ENCODE measurements around the gene SOX21. TPM values are rescaled to one million over a fixed set of nuclear protein-coding genes. Genes with fewer than 3 reads are reported as not detected.

The SOX21 gene
- total RNA-seq, 2 donors from 2014 or later = 0.10 TPM; not detected in 1

GRCh38 chr13:94710881-94711560 is 1.3 kb downstream of the SOX21 start:
- DNase-seq (ENCODE audit: low spot score) = peak; percentile 80
- intact Hi-C loops (cut with DNase I) = loop anchor here in 1 of 2 donors (10.0 kb wide), 1 partner anchor 1184 kb away; no protein-coding TSS in a partner anchor

- intact Hi-C loops (cut with DNase I) = loop anchor here in 1 of 2 donors (10.0 kb wide), 1 partner anchor 1185 kb away; no protein-coding TSS in a partner anchor
- DNase-seq (ENCODE audit: low spot score) = no peak
Measured at GRCh38 chr13:94710065-94710781, 2.1 kb downstream of the SOX21 start.

GRCh38 chr13:94709001-94709834 is 3.1 kb downstream of the SOX21 start:
- DNase-seq (ENCODE audit: low spot score) = no peak
- intact Hi-C loops (cut with DNase I) = no loop called here

- DNase-seq (ENCODE audit: low spot score) = no peak
- intact Hi-C loops (cut with DNase I) = no loop called here
Measured at GRCh38 chr13:94708031-94708859, 4.1 kb downstream of the SOX21 start.

GRCh38 chr13:94707400-94708021 is 4.8 kb downstream of the SOX21 start:
- DNase-seq (ENCODE audit: low spot score) = no peak
- intact Hi-C loops (cut with DNase I) = no loop called here

- intact Hi-C loops (cut with DNase I) = no loop called here
- no peak for DNase-seq (ENCODE audit: low spot score)
Measured at GRCh38 chr13:94706843-94707399, 5.4 kb downstream of the SOX21 start.

GRCh38 chr13:94706101-94706842 is 6.1 kb downstream of the SOX21 start:
- DNase-seq (ENCODE audit: low spot score) = no peak
- intact Hi-C loops (cut with DNase I) = no loop called here

- intact Hi-C loops (cut with DNase I) = no loop called here
- DNase-seq (ENCODE audit: low spot score) = no peak
Measured at GRCh38 chr13:94705081-94706030, 7.0 kb downstream of the SOX21 start.

GRCh38 chr13:94704377-94705080 is 7.8 kb downstream of the SOX21 start:
- DNase-seq (ENCODE audit: low spot score) = no peak
- intact Hi-C loops (cut with DNase I) = no loop called here

GRCh38 chr13:94703721-94704314 is 8.5 kb downstream of the SOX21 start:
- intact Hi-C loops (cut with DNase I) = no loop called here
- DNase-seq (ENCODE audit: low spot score) = no peak

- DNase-seq (ENCODE audit: low spot score) = no peak
- intact Hi-C loops (cut with DNase I) = no loop called here
Measured at GRCh38 chr13:94703271-94703670, 9.1 kb downstream of the SOX21 start.

- intact Hi-C loops (cut with DNase I) = no loop called here
- DNase-seq (ENCODE audit: low spot score) = no peak
Measured at GRCh38 chr13:94702181-94703041, 9.9 kb downstream of the SOX21 start.

GRCh38 chr13:94701313-94702180 is 10.8 kb downstream of the SOX21 start:
- intact Hi-C loops (cut with DNase I) = no loop called here
- DNase-seq (ENCODE audit: low spot score) = no peak

- no peak for DNase-seq (ENCODE audit: low spot score)
- intact Hi-C loops (cut with DNase I) = no loop called here
Measured at GRCh38 chr13:94700536-94700935, 11.8 kb downstream of the SOX21 start.

Data from posterior vena cava (tissue), 2 donors.